Omental fat pad (tissue), 4 donors: ENCODE results near the gene IPO13. TPM values are rescaled to one million over a fixed set of nuclear protein-coding genes. Genes with fewer than 3 reads are reported as not detected.
A peak's percentile ranks its signal among the peaks of the same experiment; 100 is the strongest.

Experiments used
- ATAC-seq: fragments of 150-250 bp; one replicate; pipeline ENCODE4 v1.9.1; 2016; ENCODE audit warnings: mild to moderate bottlenecking, moderate library complexity; ENCODE audit not compliant: low FRiP score
- DNase-seq: peaks from one replicate; pipeline ENCODE4 v3.0.0-alpha.2; 2019; ENCODE audit warnings: low spot score
- total RNA-seq, 4 donors: library from RNA; depleted of rRNA; stranded (reverse); fragments of >200 nt; gene quantifications; one replicate each; pipeline ENCODE4 v1.1.0, GENCODE V29; 2016
- TF ChIP-seq, protein P1 (sequence below), 3 donors: fragments of 450-650 bp; IDR thresholded peaks; one replicate each; pipeline ENCODE4 v1.5.1; 2016 to 2017; ENCODE audit warnings: antibody characterized with exemption in 3 of 3, mild to moderate bottlenecking in 3 of 3, moderate library complexity in 2 of 3

IPO13 gene
- total RNA-seq, 4 donors from 2014 or later: 18.7 to 23.2 (median 21.1) TPM

DNA sequence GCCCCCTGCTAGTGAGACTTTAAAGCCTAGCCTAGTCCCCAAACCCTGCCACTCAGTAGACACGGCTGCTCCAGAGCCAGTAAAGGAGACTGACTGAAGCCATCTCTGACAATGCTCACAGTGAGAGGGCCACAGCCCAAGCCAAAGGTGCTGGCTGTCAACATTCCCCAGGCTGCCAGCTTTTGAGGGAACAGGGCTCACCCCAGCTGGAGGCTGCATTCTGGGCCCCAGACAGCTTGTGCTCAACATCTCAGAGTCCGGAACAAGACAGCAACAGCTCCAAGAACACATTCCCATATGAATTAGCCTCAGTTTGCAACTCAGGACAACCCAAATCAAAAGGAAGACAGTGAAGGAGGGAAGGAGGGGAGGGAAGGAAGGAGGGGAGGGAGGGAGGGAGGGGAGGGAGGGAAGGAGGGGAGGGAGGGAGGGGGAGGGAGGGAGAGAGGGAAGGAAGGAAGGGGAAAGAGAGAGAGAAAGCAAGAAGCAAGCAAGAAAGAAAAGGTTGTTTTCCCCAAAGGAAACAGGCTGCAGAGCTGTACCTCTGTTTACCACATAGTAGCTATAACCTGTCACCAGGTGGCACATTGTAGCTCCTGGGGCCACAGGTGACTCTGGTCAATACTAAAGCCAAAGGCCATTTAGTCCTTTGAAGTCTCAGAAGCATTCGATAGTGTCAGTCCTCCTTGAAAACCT lies 7.7 kb upstream of the IPO13 start:
- TF ChIP-seq, protein P1, sequence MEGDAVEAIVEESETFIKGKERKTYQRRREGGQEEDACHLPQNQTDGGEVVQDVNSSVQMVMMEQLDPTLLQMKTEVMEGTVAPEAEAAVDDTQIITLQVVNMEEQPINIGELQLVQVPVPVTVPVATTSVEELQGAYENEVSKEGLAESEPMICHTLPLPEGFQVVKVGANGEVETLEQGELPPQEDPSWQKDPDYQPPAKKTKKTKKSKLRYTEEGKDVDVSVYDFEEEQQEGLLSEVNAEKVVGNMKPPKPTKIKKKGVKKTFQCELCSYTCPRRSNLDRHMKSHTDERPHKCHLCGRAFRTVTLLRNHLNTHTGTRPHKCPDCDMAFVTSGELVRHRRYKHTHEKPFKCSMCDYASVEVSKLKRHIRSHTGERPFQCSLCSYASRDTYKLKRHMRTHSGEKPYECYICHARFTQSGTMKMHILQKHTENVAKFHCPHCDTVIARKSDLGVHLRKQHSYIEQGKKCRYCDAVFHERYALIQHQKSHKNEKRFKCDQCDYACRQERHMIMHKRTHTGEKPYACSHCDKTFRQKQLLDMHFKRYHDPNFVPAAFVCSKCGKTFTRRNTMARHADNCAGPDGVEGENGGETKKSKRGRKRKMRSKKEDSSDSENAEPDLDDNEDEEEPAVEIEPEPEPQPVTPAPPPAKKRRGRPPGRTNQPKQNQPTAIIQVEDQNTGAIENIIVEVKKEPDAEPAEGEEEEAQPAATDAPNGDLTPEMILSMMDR (IDR thresholded peaks at IDR 0.05): no peak
- ATAC-seq: no peak
- DNase-seq: no peak

- no peak for ATAC-seq
- DNase-seq: no peak
- TF ChIP-seq, protein P1 (IDR thresholded peaks at IDR 0.05): no peak
Observed at GRCh38 chr1:43942411-43942810, 4.3 kb upstream of the IPO13 start.

- DNase-seq (no peak), ATAC-seq (no peak)
- TF ChIP-seq, protein P1 (IDR thresholded peaks at IDR 0.05): no peak
Observed at GRCh38 chr1:43944860-43945259, 1.9 kb upstream of the IPO13 start.

DNA sequence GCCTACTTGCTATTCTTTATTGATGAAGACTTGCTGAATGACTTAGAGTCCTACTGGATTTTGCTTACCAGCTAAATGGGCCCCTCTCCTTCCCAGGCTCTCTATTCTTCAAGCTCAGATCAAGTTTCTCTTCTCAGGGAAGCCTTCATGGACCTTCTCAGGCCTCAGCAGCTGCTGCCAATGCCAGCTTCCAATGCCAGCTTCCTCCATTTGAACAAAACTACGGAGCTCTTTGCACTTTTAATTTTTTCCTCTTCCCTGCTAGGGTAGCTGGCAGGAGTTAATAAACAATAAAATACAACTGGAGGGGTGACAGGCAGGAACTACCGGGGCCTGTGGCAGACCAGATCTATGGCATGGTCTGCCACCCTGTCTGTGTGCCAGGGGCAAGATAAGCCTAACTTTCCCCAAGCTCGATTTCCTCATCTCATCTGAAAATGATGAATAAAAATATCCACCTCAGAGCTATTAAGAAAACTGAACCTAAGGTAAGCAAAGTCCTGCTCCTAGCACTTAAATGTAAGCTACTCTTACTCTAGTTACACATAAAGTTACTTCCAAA lies 995 bp upstream of the IPO13 start:
- DNase-seq (no peak), ATAC-seq (no peak)
- TF ChIP-seq, protein P1 (IDR thresholded peaks at IDR 0.05): no peak

GRCh38 chr1:43947061-43947873 lies 517 bp downstream of the IPO13 start:
- TF ChIP-seq, protein P1 (IDR thresholded peaks at IDR 0.05): no peak
- ATAC-seq (peak; percentile 0), DNase-seq (no peak)

- DNase-seq: no peak
- TF ChIP-seq, protein P1 (IDR thresholded peaks at IDR 0.05): no peak
- ATAC-seq: no peak
Observed at GRCh38 chr1:43947874-43948437, 1.2 kb downstream of the IPO13 start.
